ENCODE results near the gene SEMA5A.

DNA sequence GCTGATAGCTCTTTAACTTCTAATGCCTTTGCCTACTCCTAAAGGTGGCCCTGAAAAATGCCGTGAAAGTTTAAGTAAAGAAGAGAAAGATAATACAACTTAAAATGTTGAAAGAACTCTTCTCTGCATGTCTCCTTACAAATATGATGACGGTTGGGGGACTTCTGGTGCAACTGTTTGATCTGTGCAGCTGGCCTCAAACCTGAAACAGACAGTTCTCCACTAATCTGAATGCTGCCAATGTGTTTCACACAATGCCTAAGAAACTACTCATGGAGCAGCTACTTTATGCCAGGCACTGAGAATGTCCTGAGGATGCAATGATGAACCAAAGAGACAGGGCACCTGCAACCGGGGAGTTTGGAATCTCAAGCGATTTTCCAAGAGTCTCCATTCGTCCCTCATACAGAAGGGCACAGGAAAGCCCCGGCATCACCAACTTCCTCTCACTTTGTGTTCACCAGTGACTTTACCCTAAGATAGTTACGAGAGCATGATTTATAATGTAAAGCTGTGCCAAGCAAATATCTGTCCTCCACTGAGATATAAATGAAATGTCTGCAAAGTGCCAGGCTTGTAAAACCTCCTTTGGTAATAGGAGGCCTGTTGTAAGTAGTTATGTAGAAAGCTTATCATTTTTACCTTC is 455.4 kb downstream of the SEMA5A start:
- TF ChIP-seq, protein P1, sequence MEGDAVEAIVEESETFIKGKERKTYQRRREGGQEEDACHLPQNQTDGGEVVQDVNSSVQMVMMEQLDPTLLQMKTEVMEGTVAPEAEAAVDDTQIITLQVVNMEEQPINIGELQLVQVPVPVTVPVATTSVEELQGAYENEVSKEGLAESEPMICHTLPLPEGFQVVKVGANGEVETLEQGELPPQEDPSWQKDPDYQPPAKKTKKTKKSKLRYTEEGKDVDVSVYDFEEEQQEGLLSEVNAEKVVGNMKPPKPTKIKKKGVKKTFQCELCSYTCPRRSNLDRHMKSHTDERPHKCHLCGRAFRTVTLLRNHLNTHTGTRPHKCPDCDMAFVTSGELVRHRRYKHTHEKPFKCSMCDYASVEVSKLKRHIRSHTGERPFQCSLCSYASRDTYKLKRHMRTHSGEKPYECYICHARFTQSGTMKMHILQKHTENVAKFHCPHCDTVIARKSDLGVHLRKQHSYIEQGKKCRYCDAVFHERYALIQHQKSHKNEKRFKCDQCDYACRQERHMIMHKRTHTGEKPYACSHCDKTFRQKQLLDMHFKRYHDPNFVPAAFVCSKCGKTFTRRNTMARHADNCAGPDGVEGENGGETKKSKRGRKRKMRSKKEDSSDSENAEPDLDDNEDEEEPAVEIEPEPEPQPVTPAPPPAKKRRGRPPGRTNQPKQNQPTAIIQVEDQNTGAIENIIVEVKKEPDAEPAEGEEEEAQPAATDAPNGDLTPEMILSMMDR (IDR thresholded peaks at IDR 0.05): no peak
- no peak for TF ChIP-seq EZH2phosphoT487 (IDR thresholded peaks at IDR 0.05)
